ENCODE results near the gene ZBTB20. TPM values are rescaled to one million over a fixed set of nuclear protein-coding genes. Genes with fewer than 3 reads are reported as not detected.

ZBTB20 gene
- total RNA-seq, 1 donor, result 32.9 TPM

DNA sequence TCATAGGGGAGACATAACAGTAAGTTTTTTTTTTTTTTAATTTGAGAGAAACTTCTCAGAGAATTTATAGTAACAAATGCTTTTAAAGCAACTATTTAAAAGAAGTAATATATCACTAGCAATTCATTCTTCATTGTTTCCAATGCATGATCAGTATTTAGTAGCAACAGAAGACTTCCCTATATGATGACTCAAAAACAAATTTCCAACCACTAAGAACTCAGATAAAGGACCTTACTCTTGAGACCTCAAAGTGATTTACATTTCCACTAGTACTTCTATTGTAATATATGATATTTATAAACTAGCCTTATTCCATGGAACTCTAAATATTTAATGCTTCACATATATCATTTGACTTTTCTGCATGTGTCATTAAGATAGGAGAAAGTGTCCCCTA is 356.3 kb downstream of the ZBTB20 start:
- Histone ChIP-seq H3K4me1 (ENCODE audit: insufficient read depth, low read length) (no peaks in the 10 kb centered on the region), H3K27me3 (ENCODE audit: insufficient read depth, low read length) (no peaks in the 10 kb centered on the region)
- TF ChIP-seq, protein P1, sequence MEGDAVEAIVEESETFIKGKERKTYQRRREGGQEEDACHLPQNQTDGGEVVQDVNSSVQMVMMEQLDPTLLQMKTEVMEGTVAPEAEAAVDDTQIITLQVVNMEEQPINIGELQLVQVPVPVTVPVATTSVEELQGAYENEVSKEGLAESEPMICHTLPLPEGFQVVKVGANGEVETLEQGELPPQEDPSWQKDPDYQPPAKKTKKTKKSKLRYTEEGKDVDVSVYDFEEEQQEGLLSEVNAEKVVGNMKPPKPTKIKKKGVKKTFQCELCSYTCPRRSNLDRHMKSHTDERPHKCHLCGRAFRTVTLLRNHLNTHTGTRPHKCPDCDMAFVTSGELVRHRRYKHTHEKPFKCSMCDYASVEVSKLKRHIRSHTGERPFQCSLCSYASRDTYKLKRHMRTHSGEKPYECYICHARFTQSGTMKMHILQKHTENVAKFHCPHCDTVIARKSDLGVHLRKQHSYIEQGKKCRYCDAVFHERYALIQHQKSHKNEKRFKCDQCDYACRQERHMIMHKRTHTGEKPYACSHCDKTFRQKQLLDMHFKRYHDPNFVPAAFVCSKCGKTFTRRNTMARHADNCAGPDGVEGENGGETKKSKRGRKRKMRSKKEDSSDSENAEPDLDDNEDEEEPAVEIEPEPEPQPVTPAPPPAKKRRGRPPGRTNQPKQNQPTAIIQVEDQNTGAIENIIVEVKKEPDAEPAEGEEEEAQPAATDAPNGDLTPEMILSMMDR (IDR thresholded peaks at IDR 0.05; ENCODE audit: extremely low read depth, low read depth, low read length), result no peak

DNA sequence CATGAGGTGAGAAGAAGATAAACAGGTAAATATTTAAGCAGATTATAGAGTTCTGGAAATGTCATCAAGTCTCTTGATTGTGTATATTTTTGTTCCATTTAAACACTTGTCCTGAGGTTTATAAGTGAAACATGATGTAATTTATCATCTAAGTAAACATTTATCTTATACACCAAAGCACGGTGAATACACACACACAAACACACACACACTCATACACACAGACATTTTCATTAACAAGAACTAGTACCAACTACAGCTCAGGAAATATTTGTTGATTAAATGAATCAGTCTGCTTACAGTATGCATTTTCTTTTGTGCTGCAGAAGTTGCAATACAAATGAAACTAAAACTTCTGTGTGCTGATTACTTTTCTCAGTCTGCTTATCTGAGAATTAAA is 357.3 kb downstream of the ZBTB20 start:
- H3K36me3 ChIP-seq (ENCODE audit: insufficient read depth, low read length), result no peaks in the 10 kb centered on the region
- H3K4me1 ChIP-seq (ENCODE audit: insufficient read depth, low read length), result no peaks in the 10 kb centered on the region
- H2AFZ ChIP-seq (ENCODE audit: low read length), result no peak overlapping the region
- TF ChIP-seq, protein P1 (IDR thresholded peaks at IDR 0.05; ENCODE audit: extremely low read depth, low read depth, low read length), result no peak
- no peaks in the 10 kb centered on the region for H3K9me3 ChIP-seq (ENCODE audit: low read depth, low read length)
- H3K4me2 ChIP-seq (ENCODE audit: insufficient read depth, low read length), result no peak overlapping the region
- H3K27me3 ChIP-seq (ENCODE audit: insufficient read depth, low read length), result no peaks in the 10 kb centered on the region
- H3K4me3 ChIP-seq (ENCODE audit: insufficient read depth, low read length), result no peak overlapping the region
- no peak for DNase-seq (ENCODE audit: insufficient read length, low spot score, missing footprints)
- no peak overlapping the region for H3K27ac ChIP-seq (ENCODE audit: low read depth, low read length)
- H4K20me1 ChIP-seq (ENCODE audit: insufficient read depth, low read length), result no peaks in the 10 kb centered on the region
- H3K79me2 ChIP-seq (ENCODE audit: insufficient read depth, low read length), result no peaks in the 10 kb centered on the region

More for the DNA sequence above, 356.3 kb downstream of the ZBTB20 start:
- no peak for DNase-seq (ENCODE audit: insufficient read length, low spot score, missing footprints)
- Histone ChIP-seq H3K4me2 (ENCODE audit: insufficient read depth, low read length) (no peak overlapping the region), H3K9me3 (ENCODE audit: low read depth, low read length) (no peaks in the 10 kb centered on the region), H2AFZ (ENCODE audit: low read length) (no peak overlapping the region), H3K4me3 (ENCODE audit: insufficient read depth, low read length) (no peak overlapping the region), H3K36me3 (ENCODE audit: insufficient read depth, low read length) (no peaks in the 10 kb centered on the region), H4K20me1 (ENCODE audit: insufficient read depth, low read length) (no peaks in the 10 kb centered on the region), H3K79me2 (ENCODE audit: insufficient read depth, low read length) (no peaks in the 10 kb centered on the region), H3K27ac (ENCODE audit: low read depth, low read length) (no peak overlapping the region)

DNA sequence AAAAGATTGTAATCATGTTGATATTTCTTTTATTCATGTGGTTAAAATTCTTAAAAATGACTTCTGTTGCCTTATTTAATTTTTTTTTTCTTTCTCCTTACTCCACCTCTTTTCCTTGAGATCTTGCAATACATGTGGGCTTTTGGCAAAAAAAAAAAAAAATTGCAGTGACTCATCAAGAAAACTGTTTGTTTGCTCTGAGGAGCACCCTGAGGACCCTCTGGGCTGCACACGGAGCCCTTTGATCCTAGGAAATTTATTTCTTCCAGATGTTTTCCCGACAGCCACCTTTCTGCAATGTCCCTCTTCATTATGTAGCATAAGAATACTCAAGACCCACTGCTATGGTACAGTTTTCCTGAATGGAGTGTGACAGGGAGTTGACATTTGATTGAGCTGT is 371.7 kb downstream of the ZBTB20 start:
- TF ChIP-seq, protein P1 (IDR thresholded peaks at IDR 0.05; ENCODE audit: extremely low read depth, low read depth, low read length), result no peak
- H3K27ac ChIP-seq (ENCODE audit: low read depth, low read length), result no peak overlapping the region
- no peaks in the 10 kb centered on the region for H3K4me1 ChIP-seq (ENCODE audit: insufficient read depth, low read length)
- peaks cover 6% of the 10 kb centered on the region for H3K9me3 ChIP-seq (ENCODE audit: low read depth, low read length)
- no peak overlapping the region for H2AFZ ChIP-seq (ENCODE audit: low read length)
- H3K79me2 ChIP-seq (ENCODE audit: insufficient read depth, low read length), result no peaks in the 10 kb centered on the region
- H3K4me2 ChIP-seq (ENCODE audit: insufficient read depth, low read length), result no peak overlapping the region
- H3K36me3 ChIP-seq (ENCODE audit: insufficient read depth, low read length), result no peaks in the 10 kb centered on the region
- no peak overlapping the region for H3K4me3 ChIP-seq (ENCODE audit: insufficient read depth, low read length)
- no peaks in the 10 kb centered on the region for H4K20me1 ChIP-seq (ENCODE audit: insufficient read depth, low read length)
- no peak for DNase-seq (ENCODE audit: insufficient read length, low spot score, missing footprints)
- H3K27me3 ChIP-seq (ENCODE audit: insufficient read depth, low read length), result no peaks in the 10 kb centered on the region

DNA sequence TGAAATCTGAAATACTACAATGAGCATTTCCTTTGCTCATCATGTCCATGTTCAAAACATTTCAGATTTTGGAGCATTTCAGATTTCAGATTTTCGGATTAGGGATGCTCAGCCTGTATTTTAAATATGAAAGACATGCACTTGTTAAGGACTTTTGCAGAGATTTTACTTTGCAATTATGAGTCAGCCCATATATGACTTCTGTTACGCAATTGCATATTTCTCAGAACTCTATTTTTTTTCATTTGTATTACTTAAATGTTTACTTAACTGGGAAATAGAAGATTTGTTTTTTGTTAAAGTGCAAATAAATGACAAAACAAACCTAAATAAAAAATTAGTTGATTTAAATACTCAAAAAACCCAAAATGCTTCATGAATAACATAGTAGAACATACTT is 376.2 kb downstream of the ZBTB20 start:
- no peak overlapping the region for H3K4me3 ChIP-seq (ENCODE audit: insufficient read depth, low read length)
- H3K27ac ChIP-seq (ENCODE audit: low read depth, low read length), result no peak overlapping the region
- peaks cover 6% of the 10 kb centered on the region for H3K9me3 ChIP-seq (ENCODE audit: low read depth, low read length)
- no peaks in the 10 kb centered on the region for H3K36me3 ChIP-seq (ENCODE audit: insufficient read depth, low read length)
- no peaks in the 10 kb centered on the region for H3K27me3 ChIP-seq (ENCODE audit: insufficient read depth, low read length)
- no peaks in the 10 kb centered on the region for H4K20me1 ChIP-seq (ENCODE audit: insufficient read depth, low read length)
- no peaks in the 10 kb centered on the region for H3K4me1 ChIP-seq (ENCODE audit: insufficient read depth, low read length)
- no peak overlapping the region for H3K4me2 ChIP-seq (ENCODE audit: insufficient read depth, low read length)
- TF ChIP-seq, protein P1 (IDR thresholded peaks at IDR 0.05; ENCODE audit: extremely low read depth, low read depth, low read length), result no peak
- DNase-seq (ENCODE audit: insufficient read length, low spot score, missing footprints), result peak; percentile 15
- H2AFZ ChIP-seq (ENCODE audit: low read length), result no peak overlapping the region
- no peaks in the 10 kb centered on the region for H3K79me2 ChIP-seq (ENCODE audit: insufficient read depth, low read length)
